SH-SY5Y (cell line): Measurements from ENCODE around the gene ACSM3.

Experiments used
- GATA2 ChIP-seq: IDR thresholded peaks from 2 replicates; pipeline ENCODE4 v1.6.1; 2011; ENCODE audit warnings: mild to moderate bottlenecking, low read depth, low read length
- GATA3 ChIP-seq: IDR thresholded peaks from 2 replicates; pipeline ENCODE4 v1.6.1; 2011; ENCODE audit warnings: low read depth, mild to moderate bottlenecking, low read length, moderate library complexity

- TF ChIP-seq GATA3 = no peak
- TF ChIP-seq GATA2 = no peak
Observed at GRCh38 chr16:20734782-20735181, 29.0 kb upstream of the ACSM3 start.
